Measurements from ENCODE around the gene SCEL.

GRCh38 chr13:77653301-77653700, 117.8 kb downstream of the SCEL start:
- TF ChIP-seq CTCF (IDR thresholded peaks at IDR 0.05; ENCODE audit: poor library complexity, severe bottlenecking): no peak
- no peak for TF ChIP-seq TAF1 (IDR thresholded peaks at IDR 0.05; ENCODE audit: low read depth)
- TF ChIP-seq REST (IDR thresholded peaks at IDR 0.05; ENCODE audit: borderline replicate concordance): no peak
- TF ChIP-seq POLR2AphosphoS5 (IDR thresholded peaks at IDR 0.05): no peak
- TF ChIP-seq EZH2 (IDR thresholded peaks at IDR 0.05; ENCODE audit: borderline replicate concordance, insufficient read depth, low read length, poor library complexity, severe bottlenecking): no peak
- TF ChIP-seq EP300 (conservative IDR thresholded peaks at IDR 0.05; ENCODE audit: poor library complexity, severe bottlenecking): no peak
- no peak for TF ChIP-seq RAD21 (conservative IDR thresholded peaks at IDR 0.05)
- TF ChIP-seq MXI1 (conservative IDR thresholded peaks at IDR 0.05; ENCODE audit: poor library complexity, severe bottlenecking): no peak
- TF ChIP-seq SMC3 (conservative IDR thresholded peaks at IDR 0.05; ENCODE audit: poor library complexity): no peak
